Measurements from ENCODE around the gene DNAJC28.

The DNAJC28 gene

GRCh38 chr21:33493756-33494155 is 2.2 kb upstream of the DNAJC28 start:
- H3K9me3 ChIP-seq (ENCODE audit: low read depth, low read length): no peaks in the 10 kb centered on the region
- no peaks in the 10 kb centered on the region for H3K36me3 ChIP-seq (ENCODE audit: insufficient read depth, low read length)
- TF ChIP-seq POLR2AphosphoS5 (IDR thresholded peaks at IDR 0.05; ENCODE audit: borderline replicate concordance, low read depth, low read length): no peak
- TF ChIP-seq EZH2 (IDR thresholded peaks at IDR 0.05): no peak
- TF ChIP-seq FOXP2 (optimal IDR thresholded peaks at IDR 0.05; ENCODE audit: control extremely low read depth, extremely low read length, insufficient read depth): no peak
- H3K4me3 ChIP-seq: no peak overlapping the region
- no peak for DNase-seq (ENCODE audit: low read depth, low spot score)
- H3K9ac ChIP-seq (ENCODE audit: insufficient read length): no peak overlapping the region
- H3K27ac ChIP-seq: no peak overlapping the region

DNA sequence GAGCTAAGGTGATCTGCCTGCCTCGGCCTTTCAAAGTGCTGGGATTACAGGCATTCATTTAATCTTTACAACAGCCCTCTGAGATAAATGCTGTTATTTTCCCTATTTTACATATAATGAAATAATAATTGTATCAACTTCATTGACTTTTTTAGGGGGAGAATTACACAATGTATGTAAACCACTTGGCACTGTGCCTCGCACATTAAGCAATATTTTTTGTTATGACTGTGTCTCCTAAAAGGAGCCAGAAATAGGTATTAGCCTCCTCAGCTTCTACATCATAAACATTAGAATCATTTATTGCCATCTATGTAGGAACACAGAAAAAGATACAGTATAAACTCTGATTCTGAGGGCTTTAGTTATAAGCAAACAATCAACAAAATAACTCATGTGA is 1.1 kb upstream of the DNAJC28 start:
- no peak for DNase-seq (ENCODE audit: low read depth, low spot score)
- no peak overlapping the region for H3K4me3 ChIP-seq
- TF ChIP-seq FOXP2 (optimal IDR thresholded peaks at IDR 0.05; ENCODE audit: control extremely low read depth, extremely low read length, insufficient read depth) (no peak), POLR2AphosphoS5 (IDR thresholded peaks at IDR 0.05; ENCODE audit: borderline replicate concordance, low read depth, low read length) (no peak), EZH2 (IDR thresholded peaks at IDR 0.05) (no peak)

GRCh38 chr21:33490991-33491372 is 534 bp downstream of the DNAJC28 start:
- H3K9ac ChIP-seq (ENCODE audit: insufficient read length): peak overlapping the region; percentile 68

More for the DNA sequence above, 1.1 kb upstream of the DNAJC28 start:
- no peaks in the 10 kb centered on the region for H3K9me3 ChIP-seq (ENCODE audit: low read depth, low read length)
- no peaks in the 10 kb centered on the region for H3K36me3 ChIP-seq (ENCODE audit: insufficient read depth, low read length)
- H3K9ac ChIP-seq (ENCODE audit: insufficient read length): no peak overlapping the region
- H3K27ac ChIP-seq: no peak overlapping the region

GRCh38 chr21:33488936-33489335 is 2.6 kb downstream of the DNAJC28 start:
- TF ChIP-seq EZH2 (IDR thresholded peaks at IDR 0.05) (no peak), POLR2AphosphoS5 (IDR thresholded peaks at IDR 0.05; ENCODE audit: borderline replicate concordance, low read depth, low read length) (no peak), FOXP2 (optimal IDR thresholded peaks at IDR 0.05; ENCODE audit: control extremely low read depth, extremely low read length, insufficient read depth) (no peak)
- Histone ChIP-seq H3K9me3 (ENCODE audit: low read depth, low read length) (no peaks in the 10 kb centered on the region), H3K9ac (ENCODE audit: insufficient read length) (no peak overlapping the region), H3K36me3 (ENCODE audit: insufficient read depth, low read length) (no peaks in the 10 kb centered on the region), H3K27ac (no peak overlapping the region), H3K4me3 (no peak overlapping the region)
- no peak for DNase-seq (ENCODE audit: low read depth, low spot score)

More at GRCh38 chr21:33490991-33491372, 534 bp downstream of the DNAJC28 start:
- no peak overlapping the region for H3K27ac ChIP-seq
- peak overlapping the region; percentile 90 for H3K4me3 ChIP-seq
- H3K36me3 ChIP-seq (ENCODE audit: insufficient read depth, low read length): no peaks in the 10 kb centered on the region
- no peaks in the 10 kb centered on the region for H3K9me3 ChIP-seq (ENCODE audit: low read depth, low read length)
- TF ChIP-seq EZH2 (IDR thresholded peaks at IDR 0.05): no peak
- TF ChIP-seq POLR2AphosphoS5 (IDR thresholded peaks at IDR 0.05; ENCODE audit: borderline replicate concordance, low read depth, low read length): no peak
- no peak for TF ChIP-seq FOXP2 (optimal IDR thresholded peaks at IDR 0.05; ENCODE audit: control extremely low read depth, extremely low read length, insufficient read depth)
- DNase-seq (ENCODE audit: low read depth, low spot score): no peak

DNA sequence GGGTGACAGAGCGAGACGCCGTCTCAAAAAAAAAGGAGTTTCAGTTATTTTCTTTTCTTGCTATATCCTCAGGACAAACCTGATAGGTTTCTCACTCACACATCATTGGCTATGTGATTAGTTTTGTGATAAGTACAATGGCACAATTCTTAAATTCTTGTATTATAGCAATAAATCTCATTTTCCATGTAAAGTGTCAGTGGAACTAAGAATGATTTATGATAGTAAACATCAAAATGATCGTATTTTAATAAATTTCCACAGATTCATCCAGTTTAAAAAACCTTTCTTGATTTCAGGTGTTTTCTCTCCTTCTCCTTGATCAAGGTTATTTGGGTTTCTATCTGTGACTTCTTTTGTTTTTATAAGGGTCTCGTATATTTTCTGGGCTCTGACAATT is 3.5 kb downstream of the DNAJC28 start:
- Histone ChIP-seq H3K9me3 (ENCODE audit: low read depth, low read length) (no peaks in the 10 kb centered on the region), H3K9ac (ENCODE audit: insufficient read length) (no peak overlapping the region), H3K4me3 (no peak overlapping the region), H3K36me3 (ENCODE audit: insufficient read depth, low read length) (no peaks in the 10 kb centered on the region), H3K27ac (no peak overlapping the region)
- DNase-seq (ENCODE audit: low read depth, low spot score): no peak
- TF ChIP-seq POLR2AphosphoS5 (IDR thresholded peaks at IDR 0.05; ENCODE audit: borderline replicate concordance, low read depth, low read length) (no peak), FOXP2 (optimal IDR thresholded peaks at IDR 0.05; ENCODE audit: control extremely low read depth, extremely low read length, insufficient read depth) (no peak), EZH2 (IDR thresholded peaks at IDR 0.05) (no peak)

GRCh38 chr21:33481314-33481943 is 10.1 kb downstream of the DNAJC28 start:
- Histone ChIP-seq H3K4me3 (no peak overlapping the region), H3K27ac (no peak overlapping the region), H3K9me3 (ENCODE audit: low read depth, low read length) (no peaks in the 10 kb centered on the region), H3K9ac (ENCODE audit: insufficient read length) (no peak overlapping the region), H3K36me3 (ENCODE audit: insufficient read depth, low read length) (no peaks in the 10 kb centered on the region)
- DNase-seq (ENCODE audit: low read depth, low spot score): no peak
- TF ChIP-seq EZH2 (IDR thresholded peaks at IDR 0.05): no peak
- no peak for TF ChIP-seq POLR2AphosphoS5 (IDR thresholded peaks at IDR 0.05; ENCODE audit: borderline replicate concordance, low read depth, low read length)
- no peak for TF ChIP-seq FOXP2 (optimal IDR thresholded peaks at IDR 0.05; ENCODE audit: control extremely low read depth, extremely low read length, insufficient read depth)

DNA sequence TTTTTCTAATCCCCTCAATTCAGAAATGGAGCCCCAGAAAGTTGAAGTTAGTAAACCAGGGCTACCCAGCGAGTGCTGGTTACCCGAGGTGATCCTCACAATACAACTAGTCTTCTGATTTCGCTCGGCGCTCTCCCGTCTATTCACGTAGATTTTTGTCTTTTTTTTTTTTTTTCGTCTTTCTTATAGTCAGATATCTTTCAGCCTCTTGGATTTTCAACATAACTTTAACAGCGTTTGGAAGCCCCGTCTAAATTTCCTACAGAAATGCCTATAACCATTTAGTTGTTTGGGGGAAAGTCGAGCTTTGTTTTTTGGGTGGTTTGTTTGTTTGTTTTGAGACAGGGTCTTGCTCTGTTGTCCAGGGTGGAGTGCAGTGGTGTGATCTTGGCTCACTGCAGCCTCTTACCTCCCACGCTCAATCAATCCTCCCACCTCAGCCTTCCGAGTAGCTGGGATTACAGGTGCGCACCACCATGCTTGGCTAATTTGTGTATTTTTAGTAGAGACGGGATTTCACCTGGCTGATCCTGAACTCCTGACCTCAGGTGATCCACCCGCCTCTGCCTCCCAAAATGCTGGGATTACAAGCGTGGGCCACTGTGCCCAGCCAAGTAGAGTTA is 10.9 kb downstream of the DNAJC28 start:
- peak overlapping the region; percentile 25; the same call in 1 of the 2 replicates for H3K27ac ChIP-seq
- H3K4me3 ChIP-seq: peak overlapping the region; percentile 85
- H3K9me3 ChIP-seq (ENCODE audit: low read depth, low read length): no peaks in the 10 kb centered on the region
- DNase-seq (ENCODE audit: low read depth, low spot score): no peak
- TF ChIP-seq FOXP2 (optimal IDR thresholded peaks at IDR 0.05; ENCODE audit: control extremely low read depth, extremely low read length, insufficient read depth): no peak
- TF ChIP-seq EZH2 (IDR thresholded peaks at IDR 0.05): no peak
- TF ChIP-seq POLR2AphosphoS5 (IDR thresholded peaks at IDR 0.05; ENCODE audit: borderline replicate concordance, low read depth, low read length): no peak
- no peaks in the 10 kb centered on the region for H3K36me3 ChIP-seq (ENCODE audit: insufficient read depth, low read length)
- H3K9ac ChIP-seq (ENCODE audit: insufficient read length): peak overlapping the region; percentile 87

DNA sequence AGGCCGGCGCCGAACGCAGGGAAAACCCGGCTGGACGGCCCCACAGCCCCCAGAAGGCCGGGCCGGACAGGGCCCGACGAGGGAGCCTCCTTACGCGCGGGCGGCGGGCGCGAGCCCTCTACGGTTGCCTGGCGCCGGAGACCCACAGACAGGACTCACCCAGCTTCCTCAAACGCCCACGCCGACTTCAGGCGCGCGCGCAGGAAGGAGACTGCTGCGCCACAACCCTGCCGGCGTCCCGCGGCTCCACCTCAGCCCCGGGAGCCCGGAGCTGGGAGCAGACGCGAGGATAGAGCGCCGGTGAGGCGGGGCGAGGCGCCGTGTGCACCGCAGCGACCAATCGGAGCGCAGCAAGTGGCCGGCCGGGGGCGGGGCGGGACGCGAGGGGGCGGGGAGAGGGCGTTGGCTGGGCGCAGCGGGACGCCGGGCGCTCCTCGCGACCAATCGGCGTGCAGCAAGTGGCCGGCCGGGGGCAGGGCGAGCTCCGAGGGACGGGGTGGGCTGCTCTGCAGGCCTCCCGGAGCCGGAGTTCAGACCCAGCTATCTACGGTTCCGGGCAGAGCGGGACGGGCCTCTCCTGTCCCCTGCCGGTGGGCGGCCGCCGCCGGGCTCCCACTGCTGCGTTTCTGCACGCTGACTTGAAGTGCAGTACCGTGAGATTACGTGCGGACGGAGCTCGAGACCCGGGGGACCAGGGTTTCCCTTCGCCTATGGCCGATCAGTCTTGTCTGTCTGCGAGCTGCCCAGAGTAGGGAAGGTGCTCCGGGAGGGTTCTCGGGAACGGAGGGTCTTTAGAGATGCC is 11.6 kb downstream of the DNAJC28 start, which contains the start of gene TMEM50B:
Gene TMEM50B (minus strand): TSS at position 296 of the 802 bp plus-strand sequence. CDS start 11,089 bp downstream, outside the sequence.
- H3K36me3 ChIP-seq (ENCODE audit: insufficient read depth, low read length): no peaks in the 10 kb centered on the region
- H3K4me3 ChIP-seq: peak within 1 kb of the TSS; percentile 85
- peak within 1 kb of the TSS; percentile 56; the same call in 1 of the 2 replicates for H3K27ac ChIP-seq
- TF ChIP-seq POLR2AphosphoS5 (IDR thresholded peaks at IDR 0.05; ENCODE audit: borderline replicate concordance, low read depth, low read length) (peak; percentile 85; the same call in 1 of the 2 replicates), FOXP2 (optimal IDR thresholded peaks at IDR 0.05; ENCODE audit: control extremely low read depth, extremely low read length, insufficient read depth) (peak; percentile 71), EZH2 (IDR thresholded peaks at IDR 0.05) (no peak)
- peak within 1 kb of the TSS; percentile 87 for H3K9ac ChIP-seq (ENCODE audit: insufficient read length)
- H3K9me3 ChIP-seq (ENCODE audit: low read depth, low read length): no peaks in the 10 kb centered on the region
- no peak for DNase-seq (ENCODE audit: low read depth, low spot score)

Measured in SK-N-MC (cell line).